ENCODE results near the gene INMT.

The INMT gene

DNA sequence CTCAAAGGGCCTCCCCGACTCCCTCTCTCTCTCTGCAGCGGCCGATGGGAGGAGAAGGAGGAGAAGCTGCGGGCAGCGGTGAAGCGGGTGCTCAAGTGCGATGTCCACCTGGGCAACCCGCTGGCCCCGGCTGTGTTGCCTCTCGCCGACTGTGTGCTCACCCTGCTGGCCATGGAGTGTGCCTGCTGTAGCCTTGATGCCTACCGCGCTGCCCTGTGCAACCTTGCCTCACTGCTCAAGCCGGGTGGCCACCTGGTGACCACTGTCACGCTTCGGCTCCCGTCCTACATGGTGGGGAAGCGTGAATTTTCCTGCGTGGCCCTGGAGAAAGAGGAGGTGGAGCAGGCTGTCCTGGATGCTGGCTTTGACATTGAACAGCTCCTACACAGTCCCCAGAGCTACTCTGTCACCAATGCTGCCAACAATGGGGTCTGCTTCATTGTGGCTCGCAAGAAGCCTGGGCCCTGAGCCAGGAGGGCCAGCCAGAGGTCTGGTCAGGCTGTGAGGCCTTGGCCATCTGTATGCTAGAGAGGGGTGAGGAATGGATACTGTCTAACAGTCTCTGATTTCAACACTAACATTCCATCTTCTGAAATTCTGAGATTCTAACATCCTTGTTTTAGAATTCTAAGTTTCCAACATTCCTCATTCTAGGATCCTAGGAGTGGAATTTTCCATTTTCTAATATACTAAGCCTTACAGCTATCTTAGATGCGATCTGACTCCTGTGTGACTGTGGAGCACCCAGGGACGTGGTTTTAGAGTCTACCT lies 3.6 kb downstream of the INMT start:
- peak; percentile 35 for DNase-seq

DNA sequence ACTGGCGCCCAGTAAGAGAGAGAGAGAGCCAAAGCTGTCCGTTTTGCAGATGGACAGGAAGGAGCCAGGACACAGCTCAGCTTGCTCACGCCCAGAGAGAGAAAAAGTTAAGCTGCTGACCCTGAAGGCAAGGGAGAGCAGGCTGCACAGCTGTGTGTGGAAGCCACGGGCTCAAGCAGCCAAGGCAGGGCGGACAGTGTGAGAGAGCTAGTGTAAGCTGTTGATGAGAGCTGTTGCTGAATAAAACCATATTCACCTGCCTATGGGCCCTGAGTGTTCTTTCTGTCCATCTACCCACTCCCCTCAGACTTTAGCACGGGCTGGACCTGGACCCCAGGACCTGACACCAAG lies 5.4 kb downstream of the INMT start:
- no peak for DNase-seq

DNA sequence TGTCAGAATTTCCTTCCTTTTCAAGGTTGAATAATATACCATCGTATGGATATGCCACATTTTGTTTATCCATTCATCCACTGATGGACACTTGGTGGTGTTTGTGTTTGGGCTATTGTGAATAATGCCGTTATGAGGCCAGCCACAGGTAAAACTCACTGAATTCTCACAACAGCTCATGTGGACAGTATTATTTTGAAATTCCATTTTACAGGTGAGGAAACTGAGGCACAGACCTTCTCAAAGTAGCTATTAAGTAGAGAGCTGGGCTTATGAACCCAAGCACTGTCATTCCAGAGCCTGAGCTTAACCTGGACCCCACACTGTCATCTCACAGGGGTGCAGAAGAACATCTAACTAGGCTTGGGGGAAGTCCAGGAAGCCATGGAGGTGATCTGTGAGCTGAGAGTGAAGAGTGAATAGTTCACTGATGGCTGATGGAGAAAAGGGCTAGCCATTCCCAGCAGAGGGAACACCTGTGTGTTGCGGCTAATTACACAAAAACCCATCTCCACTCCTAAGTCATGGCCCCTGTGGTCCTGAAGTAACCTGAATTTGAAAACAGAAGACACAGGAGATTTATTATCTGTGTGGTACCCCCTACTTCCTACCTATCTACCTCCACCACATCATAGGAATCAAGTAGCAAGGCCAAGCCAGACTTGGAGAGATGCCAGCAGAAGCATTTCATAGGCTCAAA lies 8.7 kb downstream of the INMT start:
- no peak for DNase-seq

DNA sequence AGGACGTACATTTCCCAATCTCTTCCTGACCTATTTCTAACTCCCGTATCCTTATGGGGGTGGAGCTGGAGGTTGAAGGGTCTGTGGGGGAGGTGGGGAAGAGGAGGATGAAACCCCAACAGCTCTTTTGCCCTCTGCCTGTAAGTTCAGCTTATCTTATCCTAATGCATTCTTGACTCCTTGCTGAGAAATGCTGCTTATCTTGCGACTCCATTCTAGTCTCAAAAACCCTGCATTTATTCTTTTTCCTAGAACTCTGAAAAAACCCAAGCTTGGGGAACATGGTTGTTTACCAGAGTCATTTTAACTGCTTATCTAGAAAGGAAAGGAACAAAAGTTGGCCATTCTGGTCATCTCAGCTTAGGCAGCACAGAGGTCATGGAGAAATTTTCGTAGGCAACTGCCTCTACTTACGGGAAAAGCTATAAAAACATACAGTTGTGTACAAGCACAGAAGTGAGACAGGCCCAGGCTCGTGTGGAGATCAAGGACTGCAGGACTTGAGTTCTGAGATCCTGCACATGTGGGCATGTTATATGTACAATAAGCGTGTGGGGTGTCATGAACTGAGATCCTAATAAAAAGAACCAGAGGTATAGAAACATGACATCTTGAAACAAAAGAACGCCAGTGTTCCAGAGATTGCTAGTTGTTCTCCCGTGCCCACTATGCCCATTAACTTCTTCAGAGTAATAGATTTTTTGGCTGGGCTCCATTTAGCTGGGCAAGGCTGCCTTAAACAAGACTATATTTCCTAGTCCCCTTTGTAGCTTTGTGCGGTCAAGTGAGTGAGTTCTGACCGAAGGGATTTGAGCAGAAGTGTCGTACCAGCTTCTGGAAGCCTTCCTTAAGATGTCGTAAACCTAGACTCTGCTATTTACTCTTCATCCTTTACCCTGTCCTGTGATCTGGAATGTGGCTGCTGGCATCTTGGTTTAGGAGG lies 9.6 kb downstream of the INMT start:
- no peak for DNase-seq

DNA sequence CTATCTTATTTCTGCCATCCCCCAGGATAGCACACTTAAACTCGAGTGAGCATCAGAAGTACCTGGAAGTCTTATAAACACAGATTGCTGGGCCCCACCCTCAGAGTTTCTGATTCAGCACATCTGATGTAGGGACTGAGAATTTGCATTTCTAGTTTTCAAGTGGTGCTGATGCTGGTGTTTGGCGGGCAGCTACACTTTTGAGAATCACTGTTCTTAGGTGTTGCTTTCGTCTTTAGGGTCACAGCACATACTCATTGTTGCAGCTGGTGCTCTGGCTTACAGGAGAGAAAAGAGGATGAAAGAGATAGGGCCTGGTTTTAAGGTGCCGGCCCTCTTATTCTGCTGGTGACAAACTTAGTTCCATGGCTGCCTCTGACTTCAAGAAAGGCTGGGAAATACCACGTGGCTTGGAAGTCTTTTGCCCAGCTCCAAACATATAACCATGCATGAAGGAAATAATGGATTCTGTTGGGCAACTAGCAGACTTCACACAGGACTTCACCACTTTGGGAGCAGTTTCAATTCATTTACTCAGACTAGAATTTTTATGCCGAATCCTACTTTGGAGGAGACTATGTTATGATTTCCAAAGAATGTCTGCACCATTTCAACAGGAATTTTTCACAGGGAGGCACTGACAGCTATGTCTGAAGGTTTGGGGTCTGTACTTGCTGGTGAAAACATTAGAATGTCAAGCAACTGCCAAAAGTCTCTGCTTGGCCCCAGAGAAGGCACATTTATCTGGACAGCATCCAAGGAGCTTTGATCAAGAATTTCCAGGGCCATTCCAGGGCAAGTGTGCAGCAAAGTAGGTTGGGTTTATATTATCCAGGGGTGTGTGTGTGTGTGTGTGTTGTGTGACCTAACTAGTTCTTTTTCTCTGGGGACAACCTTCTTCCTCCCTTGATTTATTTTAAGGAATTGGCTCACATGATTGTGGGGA lies 12.4 kb downstream of the INMT start:
- no peak for DNase-seq

DNA sequence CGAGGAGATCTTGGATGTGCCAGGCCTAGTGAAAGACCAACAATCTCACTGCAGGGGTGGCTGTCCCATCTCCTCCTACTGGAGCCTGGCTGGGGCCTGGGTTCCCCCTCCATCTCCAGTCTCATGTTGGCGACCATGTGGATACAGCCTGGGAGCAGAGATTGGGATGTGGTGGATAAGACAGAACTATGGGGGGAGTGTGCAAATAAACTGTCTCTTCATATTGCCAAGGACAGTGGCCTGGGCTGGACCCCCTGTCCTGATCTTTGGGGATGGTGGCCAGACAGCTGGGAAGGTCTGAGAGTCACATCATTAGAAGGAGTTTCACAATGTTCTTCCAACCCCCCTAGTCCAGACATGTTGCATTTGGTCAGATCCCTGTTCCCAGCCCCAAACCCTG lies 13.5 kb downstream of the INMT start:
- no peak for DNase-seq

DNA sequence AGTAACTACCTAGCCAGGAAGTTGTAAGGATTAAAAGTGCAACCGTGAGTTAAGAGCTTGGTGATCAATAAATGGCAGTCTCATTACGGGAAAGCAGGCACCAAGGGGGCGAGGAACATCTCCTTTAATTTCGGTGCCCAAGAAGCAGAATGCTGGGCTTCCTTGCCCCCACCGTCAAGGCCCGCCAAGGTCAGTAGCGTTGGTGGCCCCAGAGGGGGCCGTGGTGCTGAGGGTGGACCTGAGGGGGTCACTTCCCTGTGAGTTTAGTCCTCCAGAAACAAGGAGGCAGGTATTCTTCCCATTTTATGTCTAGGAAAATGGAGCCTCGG lies 18.9 kb downstream of the INMT start:
- DNase-seq = no peak

DNA sequence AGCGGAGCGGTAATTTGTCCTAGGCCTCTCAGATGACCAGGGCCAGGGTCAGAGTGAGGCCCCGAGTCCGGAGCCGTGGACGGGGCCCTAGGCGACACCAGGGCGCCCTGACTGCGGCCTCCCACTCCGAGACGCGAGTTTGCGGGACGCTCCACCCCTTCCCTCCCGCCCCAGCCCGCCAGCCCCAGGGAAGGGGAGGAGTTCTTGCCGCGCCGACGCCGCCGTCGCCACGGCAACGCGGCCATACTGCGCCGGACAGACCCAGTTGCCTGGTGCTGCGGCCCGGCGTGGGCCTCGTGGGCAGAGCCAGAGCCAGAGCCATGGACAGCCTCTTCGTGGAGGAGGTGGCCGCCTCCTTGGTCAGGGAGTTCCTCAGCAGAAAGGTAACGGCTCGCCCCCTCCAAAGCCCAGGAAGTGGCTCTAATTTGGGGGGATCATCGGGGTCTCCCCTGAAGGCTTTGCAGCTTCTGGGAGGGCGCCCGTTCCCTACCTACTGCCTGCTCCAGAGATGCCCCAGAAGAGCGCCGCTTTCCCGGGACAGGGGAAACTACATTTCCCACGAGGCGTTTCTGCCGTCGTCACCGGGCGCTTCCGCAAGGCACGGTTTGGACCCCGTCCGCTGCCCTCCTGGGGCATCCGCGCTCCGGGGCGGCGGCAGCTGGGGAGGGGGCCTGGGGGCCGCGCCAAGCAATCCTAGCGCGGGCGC lies 19.4 kb downstream of the INMT start, which contains the start of gene MINDY4:
TSS of gene MINDY4 (plus strand) at position 244 of the 706 bp plus-strand sequence. CDS start at position 321, 77 bp downstream.
- DNase-seq = peak; percentile 65

DNA sequence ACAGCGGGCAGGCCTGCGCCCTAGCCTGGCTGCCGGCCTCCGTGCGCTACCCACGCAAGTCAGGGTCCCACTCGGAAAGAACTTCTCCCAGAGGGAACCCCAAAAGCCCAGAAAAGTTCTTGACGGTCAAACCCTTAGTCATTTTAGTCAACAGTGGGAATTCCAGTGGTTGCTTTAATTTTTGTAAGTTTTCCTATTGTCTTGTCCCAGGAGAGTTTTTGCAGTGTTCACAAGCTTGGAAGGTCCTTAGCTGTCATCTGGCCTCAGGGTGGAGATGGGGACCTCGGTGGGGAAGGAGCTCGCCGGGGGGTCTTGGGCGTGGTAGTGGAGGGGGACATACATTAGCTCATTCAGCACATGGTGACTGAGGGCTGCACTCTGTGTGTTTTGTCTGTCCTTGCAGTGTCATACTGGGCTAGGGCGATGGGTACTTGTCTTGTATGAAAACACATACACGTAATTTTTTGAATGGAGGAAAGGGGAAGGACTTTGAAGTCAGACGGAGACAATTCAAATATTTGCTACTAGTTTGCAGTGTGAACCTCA lies 20.0 kb downstream of the INMT start:
- DNase-seq = no peak

DNA sequence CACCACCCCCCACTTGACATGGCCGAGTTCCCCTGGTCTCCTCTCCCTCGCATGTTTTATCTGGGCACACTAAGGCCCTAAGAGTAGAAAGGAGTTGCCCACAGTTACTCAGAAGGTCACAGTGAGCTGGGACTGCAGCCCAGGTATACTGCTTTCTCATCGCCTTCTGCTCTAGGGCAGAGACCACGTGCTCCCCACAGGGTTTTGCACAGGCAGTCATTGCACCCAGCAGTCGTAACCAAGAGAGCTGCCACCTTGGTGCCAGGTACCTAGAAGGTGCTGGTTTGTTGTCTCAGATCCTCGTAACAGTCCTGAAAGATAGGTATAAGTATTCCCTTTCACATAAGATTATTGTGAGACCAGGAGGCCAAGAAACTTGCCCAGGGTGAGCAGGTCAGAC lies 21.0 kb downstream of the INMT start:
- DNase-seq = no peak

DNA sequence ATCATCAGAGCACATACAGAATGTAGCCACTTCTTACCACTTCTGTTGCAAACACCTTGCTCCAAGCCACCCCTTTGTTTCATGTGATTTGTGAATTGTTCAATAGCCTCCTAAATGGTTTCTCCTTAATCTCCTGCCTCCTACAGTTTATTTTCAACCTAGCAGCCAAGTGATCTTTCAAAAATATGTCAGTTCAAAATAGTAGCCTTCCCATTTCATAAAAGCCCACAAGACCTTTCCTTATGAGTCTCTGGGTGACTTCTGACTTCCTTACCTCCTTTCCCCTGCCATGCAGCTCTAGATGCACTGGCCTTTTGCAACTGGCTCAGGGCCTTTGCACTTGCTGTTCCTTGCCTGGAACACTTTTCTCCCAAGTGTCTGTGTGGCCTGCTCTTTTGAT lies 24.1 kb downstream of the INMT start:
- DNase-seq = no peak

DNA sequence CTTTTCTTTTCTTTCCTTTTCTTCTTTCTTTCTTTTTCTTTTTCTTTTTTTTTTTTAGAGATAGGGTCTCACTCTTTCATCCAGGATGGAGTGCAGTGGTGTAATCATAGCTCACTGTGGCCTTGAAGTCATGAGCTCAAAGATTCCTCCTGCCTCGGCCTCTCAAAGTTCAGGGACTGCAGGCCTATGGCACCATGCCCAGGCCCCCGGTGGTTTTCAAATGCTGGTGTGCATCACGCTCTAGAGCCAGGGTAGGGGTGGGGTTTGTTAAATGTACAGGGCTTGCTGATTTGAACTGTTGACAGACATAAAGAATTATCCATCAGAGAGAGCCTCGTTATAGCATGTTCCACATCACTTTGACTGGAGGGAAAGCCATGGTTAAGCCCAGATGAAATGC lies 25.0 kb downstream of the INMT start:
- no peak for DNase-seq

DNA sequence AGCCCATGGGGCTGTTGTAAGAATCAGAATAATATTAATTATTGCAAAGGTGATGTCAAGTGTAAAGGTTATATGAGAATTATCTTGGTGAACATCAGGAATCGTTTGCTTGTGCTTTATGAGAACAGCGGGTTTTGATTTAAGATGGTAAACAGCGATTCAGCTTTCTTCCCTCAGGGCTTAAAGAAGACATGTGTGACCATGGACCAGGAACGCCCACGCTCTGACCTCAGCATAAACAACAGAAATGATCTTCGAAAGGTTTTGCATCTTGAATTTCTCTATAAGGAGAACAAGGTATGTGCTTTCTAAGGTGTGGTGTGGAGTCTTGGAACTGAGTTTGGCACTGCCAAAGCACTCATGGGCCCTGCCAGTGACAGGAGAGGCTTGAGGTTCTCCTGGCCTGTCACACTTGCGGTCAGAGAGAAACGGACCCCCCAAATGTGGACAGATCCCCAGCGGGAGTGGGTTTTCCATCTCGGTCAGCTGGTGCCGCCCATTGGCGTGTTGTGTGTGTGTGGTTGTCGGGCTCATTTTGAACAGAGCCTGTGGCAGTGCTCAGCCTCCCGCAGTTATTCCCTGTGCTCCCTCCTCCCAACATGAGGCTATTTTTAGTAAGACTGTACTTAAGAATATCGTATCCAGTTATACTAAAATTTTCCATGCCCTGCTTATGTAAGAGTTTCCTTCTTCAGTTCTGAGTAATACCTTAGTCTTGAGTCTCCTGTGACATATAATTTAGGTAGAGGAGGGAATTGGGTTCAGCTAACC lies 26.5 kb downstream of the INMT start:
- no peak for DNase-seq

DNA sequence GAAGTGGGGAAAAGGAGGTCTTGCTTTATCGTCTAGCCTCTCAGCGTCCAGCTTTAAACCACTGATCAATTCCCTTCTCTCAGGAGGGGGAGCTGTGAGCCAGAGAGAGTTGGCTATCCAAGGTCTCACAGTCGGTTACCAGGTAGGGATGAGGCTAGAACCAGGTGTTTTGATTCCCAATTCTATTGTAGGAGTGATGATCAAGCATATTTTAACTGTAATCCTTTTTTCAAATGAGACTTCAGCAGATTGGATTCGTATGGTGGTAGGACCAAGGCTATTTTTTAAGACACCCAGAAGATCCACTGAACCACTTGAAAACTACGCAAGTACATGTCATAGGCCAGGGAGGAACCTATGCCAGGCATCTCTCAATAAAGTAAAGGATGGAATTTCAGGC lies 27.6 kb downstream of the INMT start:
- DNase-seq = no peak

DNA sequence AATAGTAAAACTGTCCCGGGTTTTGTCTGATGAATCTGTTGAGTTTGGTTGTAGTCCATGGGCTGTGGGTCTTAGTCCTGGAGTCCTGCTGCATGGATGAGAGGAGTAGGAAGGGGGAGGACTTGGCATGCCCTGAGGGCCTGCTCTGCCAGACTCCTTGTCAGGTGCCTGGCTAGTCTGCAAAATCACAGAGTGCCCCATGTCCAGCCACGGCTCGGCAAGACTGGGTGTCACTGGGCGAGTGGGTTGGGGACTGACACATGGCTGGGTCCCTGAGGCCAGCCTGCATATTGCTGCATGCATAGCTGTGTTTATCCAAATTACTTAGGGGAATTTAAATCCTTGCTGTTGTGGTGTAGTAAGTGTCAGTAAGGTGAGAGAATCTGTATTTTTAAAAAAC lies 29.0 kb downstream of the INMT start:
- DNase-seq = no peak

DNA sequence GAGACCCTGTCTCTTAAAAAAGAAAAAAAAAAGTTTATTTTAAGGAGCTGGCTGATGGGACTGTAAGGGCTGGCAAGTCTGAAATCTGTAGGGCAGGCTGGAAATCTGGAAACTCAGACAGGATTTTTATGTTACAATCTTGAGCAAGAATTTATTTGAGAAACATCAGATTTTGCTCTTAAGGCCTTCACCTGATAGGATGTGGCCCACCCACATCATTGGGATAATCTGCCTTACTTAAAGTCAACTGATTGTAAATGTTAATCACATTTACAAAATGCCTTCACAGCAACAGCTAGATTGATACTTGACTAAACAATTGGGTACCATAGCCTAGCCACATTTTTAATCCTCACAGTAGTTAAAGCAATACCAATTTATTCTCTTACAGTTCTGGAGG lies 30.8 kb downstream of the INMT start:
- no peak for DNase-seq

DNA sequence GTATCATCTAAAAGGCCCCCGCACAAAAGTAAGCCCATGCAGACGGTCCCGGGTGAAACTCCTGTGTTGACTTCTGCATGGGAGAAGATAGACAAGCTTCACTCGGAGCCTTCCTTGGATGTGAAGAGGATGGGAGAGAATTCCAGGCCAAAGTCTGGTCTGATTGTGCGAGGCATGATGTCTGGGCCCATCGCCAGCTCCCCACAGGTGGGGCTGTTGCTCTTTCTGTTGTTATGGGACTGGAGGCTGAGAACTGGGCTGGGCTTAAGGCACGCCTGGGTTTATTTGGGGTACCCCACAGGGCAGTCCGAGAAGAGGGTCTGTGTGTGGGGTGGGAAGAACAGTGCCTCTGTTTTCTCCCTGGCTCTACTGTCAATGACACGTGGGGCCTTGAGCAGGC lies 33.9 kb downstream of the INMT start:
- DNase-seq = no peak

DNA sequence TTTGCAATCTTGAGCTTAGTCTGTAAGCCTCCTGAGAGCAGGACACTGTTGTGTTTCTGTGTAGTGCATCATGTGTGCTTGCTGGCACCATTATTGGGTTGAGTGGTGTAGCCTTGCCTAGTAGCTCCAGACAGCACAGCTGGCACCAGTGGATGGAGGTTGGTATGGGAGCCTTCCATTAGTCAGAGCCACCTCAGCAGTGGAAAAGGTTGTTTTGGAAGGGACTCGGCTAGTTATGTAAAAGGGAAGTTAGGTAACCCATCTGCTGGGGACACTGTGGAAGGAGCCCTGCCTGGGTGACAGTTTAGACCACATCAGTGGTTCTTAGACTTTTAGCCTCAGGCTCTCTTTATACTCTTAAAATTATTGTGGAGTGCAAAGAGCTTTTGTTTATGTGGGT lies 35.6 kb downstream of the INMT start:
- no peak for DNase-seq

DNA sequence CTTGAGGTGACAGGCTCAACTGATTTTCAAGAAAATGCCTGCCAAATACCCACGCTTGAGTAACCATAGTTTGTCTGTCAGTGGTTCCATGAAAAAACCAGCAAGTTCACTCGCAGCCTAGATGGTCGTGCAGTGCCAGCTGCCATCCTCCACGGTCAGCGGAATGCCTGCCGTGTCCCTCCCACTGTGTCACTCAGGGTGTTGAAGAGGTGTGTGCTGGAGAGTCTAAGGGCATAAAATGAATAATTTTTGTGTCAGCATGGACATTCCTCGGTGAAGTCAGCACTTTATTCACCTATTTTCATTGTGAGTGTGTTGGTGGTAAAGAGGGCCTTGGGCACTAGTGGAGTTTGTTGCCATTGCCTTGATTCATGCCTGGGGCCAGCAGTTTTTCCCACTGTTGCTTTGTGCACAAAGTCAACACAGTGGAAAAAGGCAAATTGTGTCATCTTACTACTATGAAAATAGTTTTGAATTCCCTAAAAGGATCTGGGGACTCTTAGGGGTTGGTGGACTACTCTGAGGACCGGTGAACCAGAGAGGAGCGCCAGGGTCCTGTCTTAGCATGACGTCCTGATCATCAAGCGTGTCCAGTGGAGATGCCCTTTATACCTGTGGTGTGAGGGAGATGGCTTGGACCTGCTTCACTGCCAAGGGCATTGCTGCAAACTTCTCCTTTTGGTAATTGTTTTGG lies 36.9 kb downstream of the INMT start:
- no peak for DNase-seq

DNA sequence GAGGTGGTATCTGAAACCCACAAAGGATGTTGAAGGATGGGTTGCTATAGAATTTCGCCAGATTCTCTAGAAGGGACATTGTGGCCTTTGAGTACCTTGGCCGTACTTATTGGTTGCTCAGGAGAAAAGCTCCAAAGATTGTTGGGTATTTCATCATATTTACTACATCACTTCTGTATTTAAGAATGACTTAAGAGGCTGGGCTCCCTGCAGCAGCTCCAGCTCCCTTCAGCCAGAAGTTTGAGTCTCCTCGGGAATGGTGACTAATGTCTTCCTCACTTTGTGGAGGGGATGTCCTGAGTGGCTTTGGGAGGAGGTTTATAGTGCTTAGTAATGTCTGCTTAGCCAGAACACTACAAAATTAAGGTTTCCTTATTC lies 37.4 kb downstream of the INMT start:
- no peak for DNase-seq
